K562 (cell line): ENCODE measurements around the gene LPIN2. TPM values are rescaled to one million over a fixed set of nuclear protein-coding genes. Genes with fewer than 3 reads are reported as not detected.

Experiments used
- ATAC-seq: fragments of 200-7000 bp; cut with Tn5 transposase; 3 replicates; pipeline ENCODE4 v1.9.1; 2020; ENCODE audit warnings: moderate library complexity
- BruUV-seq: library from RNA; stranded (reverse); fragments of 400-500 nt; replicated peaks from 2 replicates; lab custom pipeline; 2021; lab: Mats Ljungman, UMichigan
- CTCF ChIA-PET: fragments of 300-600 bp; formaldehyde crosslinking; extraction: SDS; loops from one replicate; lab custom pipeline; 2021; ENCODE audit warnings: low intra/inter-chr PET ratio; lab: Yijun Ruan, JAX
- POLR2A ChIA-PET: fragments of 300-600, 350-650 bp; sonication (Branson Sonifier 250); formaldehyde crosslinking; extraction: SDS; loops from one replicate; lab custom pipeline; 2021; ENCODE audit warnings: antibody characterized with exemption, inconsistent platforms; lab: Yijun Ruan, JAX
- DNase-seq, 4 experiments: peaks; one replicate each; pipeline versions ENCODE4 v3.0.0 to v3.0.0-alpha.2; 2011 to 2018; ENCODE audit warnings: low spot score in 3 of 4, mixed read lengths in 3 of 4; ENCODE audit errors: extremely low read depth in 1 of 4
- FAIRE-seq: peaks from 2 replicates; lab custom pipeline; 2011; peaks lifted over from hg19 to GRCh38; lab: Jason Lieb, UNC
- H2AFZ ChIP-seq: 2 replicates; pipeline ENCODE4 v1.6.0; 2011; ENCODE audit warnings: low read depth, low read length, control low read depth, inconsistent platforms
- H3K27ac ChIP-seq: fragments of 200-600 bp; 3 replicates; pipeline ENCODE4 v1.8.0; 2011; ENCODE audit warnings: low read depth, mild to moderate bottlenecking, control low read depth, inconsistent platforms, low read length, moderate library complexity, mixed read lengths; ENCODE audit errors: extremely low read depth
- H3K27me3 ChIP-seq, 2 experiments: fragments of 300-600 bp in 1 of 2; 2 replicates in 1 of 2; 3 replicates in 1 of 2; pipeline versions ENCODE4 v1.6.0 to v1.8.0; 2011; ENCODE audit warnings: inconsistent platforms in 2 of 2, low read length in 2 of 2, mild to moderate bottlenecking in 1 of 2, mixed read lengths in 1 of 2, moderate library complexity in 1 of 2; ENCODE audit not compliant: control insufficient read depth in 2 of 2, insufficient read depth in 2 of 2
- H3K36me3 ChIP-seq: fragments of 300-600 bp; 3 replicates; pipeline ENCODE4 v1.8.0; 2011; ENCODE audit warnings: mild to moderate bottlenecking, low read length, inconsistent platforms; ENCODE audit not compliant: control insufficient read depth, insufficient read depth
- H3K4me1 ChIP-seq, 2 experiments: fragments of 200-600 bp in 1 of 2; replicated peaks in 1 of 2; 2 replicates in 1 of 2; 3 replicates in 1 of 2; pipeline versions ENCODE4 v1.5.1 to v1.8.0; 2011; ENCODE audit warnings: inconsistent platforms in 2 of 2, low read length in 2 of 2, mild to moderate bottlenecking in 1 of 2, mixed read lengths in 1 of 2, moderate library complexity in 1 of 2; ENCODE audit not compliant: control insufficient read depth in 2 of 2, insufficient read depth in 2 of 2
- H3K4me2 ChIP-seq: 2 replicates; pipeline ENCODE4 v1.6.1; 2011; ENCODE audit warnings: low read length, control low read depth, inconsistent platforms, mixed read lengths; ENCODE audit not compliant: insufficient read depth
- H3K4me3 ChIP-seq: fragments of 200-600 bp; sonication (generic), shearing (Covaris generic); 2 replicates; pipeline ENCODE4 v1.5.1; 2016; ENCODE audit warnings: control low read depth, inconsistent platforms
- H3K79me2 ChIP-seq: fragments of 200-600 bp; 3 replicates; pipeline ENCODE4 v1.8.0; 2011; ENCODE audit warnings: low read length, inconsistent platforms; ENCODE audit not compliant: control insufficient read depth, insufficient read depth
- H3K9ac ChIP-seq, 2 experiments: 2 replicates each; pipeline versions ENCODE4 v1.6.0 to v1.6.1; 2011; ENCODE audit warnings: low read depth in 2 of 2, low read length in 2 of 2, control low read depth in 1 of 2, inconsistent platforms in 1 of 2, mild to moderate bottlenecking in 1 of 2, mixed read lengths in 1 of 2; ENCODE audit not compliant: insufficient read depth in 1 of 2
- H3K9me1 ChIP-seq: one replicate; pipeline ENCODE4 v1.6.0; 2011; ENCODE audit warnings: inconsistent platforms, mild to moderate bottlenecking, low read length, moderate library complexity; ENCODE audit not compliant: control insufficient read depth, insufficient read depth
- H3K9me3 ChIP-seq: replicated peaks from 2 replicates; pipeline ENCODE4 v1.5.1; 2011; ENCODE audit warnings: low read depth, low read length, inconsistent platforms; ENCODE audit not compliant: control insufficient read depth, insufficient read depth
- H4K20me1 ChIP-seq: replicated peaks from 2 replicates; pipeline ENCODE4 v1.6.1; 2011; ENCODE audit warnings: low read length, inconsistent platforms, mixed read lengths; ENCODE audit not compliant: control insufficient read depth, insufficient read depth
- ARID4B ChIP-seq: sonication (generic); formaldehyde crosslinking; IDR thresholded peaks from 2 replicates; pipeline ENCODE4 v1.8.0; 2022; ENCODE audit warnings: mild to moderate bottlenecking, missing genetic modification reagents
- CREB5 ChIP-seq: fragments of 250-450 bp; sonication (Bioruptor Pico); IDR thresholded peaks from 2 replicates; pipeline ENCODE4 v1.5.0; 2020; ENCODE audit warnings: mild to moderate bottlenecking
- ELF1 ChIP-seq: fragments of 200-800 bp; sonication (Bioruptor generic); IDR thresholded peaks from 2 replicates; pipeline ENCODE4 v1.6.1; 2016; ENCODE audit warnings: missing genetic modification characterization, missing compliant biosample characterization
- EP300 ChIP-seq: IDR thresholded peaks from 2 replicates; pipeline ENCODE4 v1.6.1; 2012; ENCODE audit warnings: low read length, improper control_type of control experiment
- ETV1 ChIP-seq: fragments of 450-650 bp; conservative IDR thresholded peaks from 2 replicates; pipeline ENCODE4 v1.6.1; 2016; ENCODE audit warnings: missing genetic modification characterization, control low read depth, low read depth, missing compliant biosample characterization
- NBN ChIP-seq: fragments of 450-650 bp; IDR thresholded peaks from 2 replicates; pipeline ENCODE4 v1.6.1; 2016; ENCODE audit warnings: low read depth, mild to moderate bottlenecking
- NFIX ChIP-seq: fragments of 250-450 bp; sonication (Bioruptor Pico); IDR thresholded peaks from 2 replicates; pipeline ENCODE4 v1.4.0; 2020; ENCODE audit warnings: low read depth, mild to moderate bottlenecking, moderate library complexity
- RBM22 ChIP-seq: fragments of 200-400 bp; formaldehyde crosslinking; IDR thresholded peaks from 2 replicates; pipeline ENCODE4 v1.6.1; 2018; ENCODE audit warnings: low read length, low read depth; ENCODE audit not compliant: poor library complexity, severe bottlenecking
- SMARCA4 ChIP-seq: fragments of 450-650 bp; IDR thresholded peaks from 2 replicates; pipeline ENCODE4 v1.6.1; 2016
- SMARCA5 ChIP-seq: fragments of 450-650 bp; IDR thresholded peaks from 2 replicates; pipeline ENCODE4 v1.6.1; 2016
- SRF ChIP-seq, 2 experiments: fragments of 250-450, 450-650 bp in 1 of 2; sonication (Bioruptor Pico) in 1 of 2; sonication (generic) in 1 of 2; formaldehyde crosslinking; IDR thresholded peaks; 2 replicates each; pipeline versions ENCODE4 v1.5.0 to v1.5.1; 2020 to 2022; ENCODE audit warnings: mild to moderate bottlenecking in 1 of 2, missing genetic modification reagents in 1 of 2
- THRA ChIP-seq: fragments of 450-650 bp; IDR thresholded peaks from 2 replicates; pipeline ENCODE4 v1.6.1; 2017; ENCODE audit warnings: mild to moderate bottlenecking, moderate library complexity
- ZBTB2 ChIP-seq: fragments of 450-650 bp; IDR thresholded peaks from 2 replicates; pipeline ENCODE4 v1.6.1; 2016; ENCODE audit warnings: antibody characterized with exemption
- ZNF143 ChIP-seq: sonication (generic); formaldehyde crosslinking; IDR thresholded peaks from 2 replicates; pipeline ENCODE4 v1.9.0; 2022; ENCODE audit warnings: mild to moderate bottlenecking, missing genetic modification reagents
- WGBS: fragments of 100-300 bp; shearing (Covaris generic); methylation state at CpG from one replicate; pipeline ENCODE4 v1.1.6; 2016; ENCODE audit warnings: low coverage, mixed read lengths; ENCODE audit not compliant: insufficient coverage; ENCODE audit errors: missing lambda C conversion rate; 5-methylcytosine and 5-hydroxymethylcytosine counted together
- in situ Hi-C: fragments of 300-500 bp; cut with MboI; formaldehyde crosslinking; loops from 4 replicates; pipeline ENCODE4 v1.15.0; 2018; ENCODE audit warnings: inconsistent platforms, mixed read lengths
- intact Hi-C: fragments of 100-400 bp; cut with micrococcal nuclease; formaldehyde crosslinking; loops from 2 replicates; pipeline ENCODE4 v1.14.2; 2022
- polyA plus RNA-seq, 8 experiments: library from polyadenylated mRNA; depleted of rRNA in 4 of 8; stranded (reverse) in 5 of 8; unstranded in 3 of 8; fragments of >200 nt; fragmentation: Nextera tagmentation in 2 of 8; fragmentation: Illumina TruSeq in 1 of 8; extraction: Ambion mirVana in 2 of 8; extraction: Trizol in 1 of 8; gene quantifications; 2 replicates each; pipeline versions ENCODE4 v1.2.1 to v1.2.3, GENCODE V29; 2011 to 2014; ENCODE audit warnings: inconsistent platforms in 1 of 8, missing spikeins in 1 of 8
- total RNA-seq, 7 experiments: library from RNA; depleted of rRNA in 6 of 7; stranded (reverse); fragments of >200 nt in 6 of 7; fragmentation: Illumina TruSeq in 2 of 7; extraction: Trizol in 2 of 7; gene quantifications; 2 replicates each; pipeline versions ENCODE4 v1.2.1 to v1.2.3, GENCODE V29; 2011 to 2021; ENCODE audit warnings: low replicate concordance in 1 of 7

LPIN2 gene
- total and polyA plus RNA-seq, 9 of the 15 experiments (the other 6 are each of a cell fraction or from before 2014, with no cell fraction given): 5.2 to 34.8 (median 24.6) TPM

- Histone ChIP-seq H3K36me3 (no peaks in the 10 kb centered on the region), H3K27ac (peak overlapping the region; percentile 88), H4K20me1 (no peaks in the 10 kb centered on the region), H3K4me2 (peak overlapping the region; percentile 54), H3K9me3 (no peaks in the 10 kb centered on the region), H2AFZ (peak overlapping the region; percentile 95), H3K9me1 (no peaks in the 10 kb centered on the region), H3K4me1 (peaks cover 10 to 22% of the 10 kb centered on the region in 2 experiments; a peak in 4 of 5 replicates), H3K4me3 (peak overlapping the region; percentile 37), H3K9ac (peak overlapping the region in 1 of 2 experiments; percentile 65; a peak in 2 of 4 replicates), H3K79me2 (no peaks in the 10 kb centered on the region), H3K27me3 (no peaks in the 10 kb centered on the region)
- FAIRE-seq (peak; percentile 84), ATAC-seq (peak; percentile 85), DNase-seq (peak; percentile 40 to 82 (median 59))
- intact Hi-C loops (loop anchor here (1.0 kb wide), 1 partner anchor 24 kb away; the partner anchor contains the start of gene LPIN2), in situ Hi-C loops (no loop called here)
- ChIA-PET CTCF (no interaction called here), POLR2A (interaction anchor here (0.7 to 1.6 kb wide), 6 partner anchors 9 to 506 kb away, joined by 3 to 5 read pairs (median 3); no protein-coding TSS in a partner anchor)
- WGBS: 25% methylated on average over 4 of the region's 4 CpGs
- BruUV-seq: TSS peak; percentile 96
- TF ChIP-seq NFIX (CRISPR knock-in tag): no peak
- no peak for TF ChIP-seq RBM22
- TF ChIP-seq EP300: peak; percentile 41
- TF ChIP-seq NBN: peak; percentile 32
- TF ChIP-seq ETV1 (tag): peak; percentile 93
- no peak for TF ChIP-seq ZNF143
- TF ChIP-seq SMARCA4: peak; percentile 72; the same call in 1 of the 2 replicates
- TF ChIP-seq ARID4B: no peak
- no peak for TF ChIP-seq SMARCA5
- no peak for TF ChIP-seq CREB5 (CRISPR knock-in tag)
- peak; percentile 59 for TF ChIP-seq ELF1 (tag)
- 0 out of 2 replicates have a peak, but pooled peaks have one; percentile 16 for TF ChIP-seq ZBTB2
- peak in 1 of 2 experiments; percentile 72; a peak in 1 of 4 replicates for TF ChIP-seq SRF (CRISPR knock-in tag; IDR thresholded peaks at IDR 0.05)
- no peak for TF ChIP-seq THRA
These were observed 24.5 kb upstream of the LPIN2 start for GRCh38 chr18:3037423-3037915.
